Panc1 (cell line): ENCODE measurements around the gene TBKBP1.

Source experiments
- CTCF ChIP-seq: fragments of 450-650 bp; IDR thresholded peaks from 2 replicates; pipeline ENCODE4 v1.5.1; 2017; ENCODE audit warnings: mild to moderate bottlenecking
- POLR2AphosphoS5 ChIP-seq: IDR thresholded peaks from 2 replicates; pipeline ENCODE4 v1.6.1; 2012; ENCODE audit warnings: mild to moderate bottlenecking, low read depth, low read length, moderate library complexity
- REST ChIP-seq, 2 experiments: IDR thresholded peaks; 2 replicates each; pipeline ENCODE4 v1.6.1; 2011 to 2012; ENCODE audit warnings: low read depth in 2 of 2, control low read depth in 1 of 2, low read length in 1 of 2, mild to moderate bottlenecking in 1 of 2, moderate library complexity in 1 of 2; ENCODE audit not compliant: insufficient read depth in 1 of 2
- SIN3A ChIP-seq: IDR thresholded peaks from 2 replicates; pipeline ENCODE4 v1.6.1; 2012; ENCODE audit warnings: low read depth, mild to moderate bottlenecking, low read length, moderate library complexity, borderline replicate concordance; ENCODE audit not compliant: insufficient read depth
- TCF7L2 ChIP-seq: IDR thresholded peaks from 2 replicates; pipeline ENCODE4 v1.6.1; 2011; ENCODE audit warnings: mild to moderate bottlenecking, low read depth, low read length, inconsistent platforms

- TF ChIP-seq CTCF (no peak), SIN3A (no peak), POLR2AphosphoS5 (no peak), REST (IDR thresholded peaks at IDR 0.05; ENCODE audit: insufficient read depth in 1 of 2, low read depth in 2 of 2, low read length in 1 of 2) (no peak), TCF7L2 (no peak)
Observed at GRCh38 chr17:47654991-47655390, 39.0 kb upstream of the TBKBP1 start.
